Astrocyte (in vitro differentiated cells and primary cell): ENCODE measurements around the gene LYRM7.
"Not testable (repeated sequence)": the region's sequence is repeated elsewhere in the genome, so short reads cannot be mapped to it uniquely, and the experiment has no call there.

ENCODE experiments used
- EZH2 ChIP-seq: IDR thresholded peaks from 2 replicates; pipeline ENCODE4 v1.6.1; 2012; ENCODE audit warnings: mild to moderate bottlenecking, low read length, inconsistent platforms; ENCODE audit not compliant: insufficient read depth
- TF ChIP-seq, protein P1 (sequence below): IDR thresholded peaks from 2 replicates; pipeline ENCODE4 v1.5.1; 2011; ENCODE audit warnings: low read depth, mild to moderate bottlenecking, inconsistent platforms, low read length, moderate library complexity; ENCODE audit not compliant: insufficient read depth

- TF ChIP-seq, protein P1, sequence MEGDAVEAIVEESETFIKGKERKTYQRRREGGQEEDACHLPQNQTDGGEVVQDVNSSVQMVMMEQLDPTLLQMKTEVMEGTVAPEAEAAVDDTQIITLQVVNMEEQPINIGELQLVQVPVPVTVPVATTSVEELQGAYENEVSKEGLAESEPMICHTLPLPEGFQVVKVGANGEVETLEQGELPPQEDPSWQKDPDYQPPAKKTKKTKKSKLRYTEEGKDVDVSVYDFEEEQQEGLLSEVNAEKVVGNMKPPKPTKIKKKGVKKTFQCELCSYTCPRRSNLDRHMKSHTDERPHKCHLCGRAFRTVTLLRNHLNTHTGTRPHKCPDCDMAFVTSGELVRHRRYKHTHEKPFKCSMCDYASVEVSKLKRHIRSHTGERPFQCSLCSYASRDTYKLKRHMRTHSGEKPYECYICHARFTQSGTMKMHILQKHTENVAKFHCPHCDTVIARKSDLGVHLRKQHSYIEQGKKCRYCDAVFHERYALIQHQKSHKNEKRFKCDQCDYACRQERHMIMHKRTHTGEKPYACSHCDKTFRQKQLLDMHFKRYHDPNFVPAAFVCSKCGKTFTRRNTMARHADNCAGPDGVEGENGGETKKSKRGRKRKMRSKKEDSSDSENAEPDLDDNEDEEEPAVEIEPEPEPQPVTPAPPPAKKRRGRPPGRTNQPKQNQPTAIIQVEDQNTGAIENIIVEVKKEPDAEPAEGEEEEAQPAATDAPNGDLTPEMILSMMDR, result not testable (repeated sequence)
- not testable (repeated sequence) for TF ChIP-seq EZH2
Observed at GRCh38 chr5:131254025-131254424, 83.3 kb downstream of the LYRM7 start.
